ENCODE results near the gene SRGAP1.

Gene SRGAP1

GRCh38 chr12:63912651-63913050 lies 68.2 kb downstream of the SRGAP1 start:
- DNase-seq: no peak

GRCh38 chr12:63913929-63914328 lies 69.4 kb downstream of the SRGAP1 start:
- peak in 1 of 2 experiments; percentile 27 for DNase-seq

DNA sequence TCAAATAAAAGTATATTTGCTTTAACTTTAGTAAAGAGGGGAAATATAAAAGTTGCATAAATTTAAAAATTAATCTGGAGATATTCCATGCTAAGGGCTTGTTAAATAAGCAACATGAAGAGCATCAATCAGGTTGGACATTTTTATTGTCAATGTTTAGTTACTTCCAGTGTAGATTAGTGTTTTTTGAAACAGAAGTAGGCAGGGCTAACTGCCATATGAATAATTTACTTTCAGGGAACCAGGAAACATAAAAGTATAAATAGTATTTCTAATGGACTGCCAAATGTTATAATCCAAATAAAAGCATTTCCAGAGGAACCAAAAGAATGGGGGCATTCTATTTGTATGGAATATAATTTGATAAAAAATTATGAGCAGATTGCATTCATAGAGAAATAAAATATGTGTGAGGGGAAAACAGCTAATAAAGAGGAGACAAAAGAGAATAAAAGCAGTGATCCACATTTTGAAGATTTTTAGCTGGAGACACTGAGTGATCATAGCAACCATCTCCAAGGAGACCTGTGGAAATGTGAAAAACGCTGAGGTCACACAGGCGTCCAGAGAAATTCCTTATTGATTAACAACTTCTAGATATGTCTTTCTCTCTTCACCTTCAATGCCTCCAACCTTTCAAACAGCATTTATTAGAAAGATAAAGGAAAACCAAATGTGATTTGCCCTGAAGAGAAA lies 70.8 kb downstream of the SRGAP1 start:
- no peak for DNase-seq

DNA sequence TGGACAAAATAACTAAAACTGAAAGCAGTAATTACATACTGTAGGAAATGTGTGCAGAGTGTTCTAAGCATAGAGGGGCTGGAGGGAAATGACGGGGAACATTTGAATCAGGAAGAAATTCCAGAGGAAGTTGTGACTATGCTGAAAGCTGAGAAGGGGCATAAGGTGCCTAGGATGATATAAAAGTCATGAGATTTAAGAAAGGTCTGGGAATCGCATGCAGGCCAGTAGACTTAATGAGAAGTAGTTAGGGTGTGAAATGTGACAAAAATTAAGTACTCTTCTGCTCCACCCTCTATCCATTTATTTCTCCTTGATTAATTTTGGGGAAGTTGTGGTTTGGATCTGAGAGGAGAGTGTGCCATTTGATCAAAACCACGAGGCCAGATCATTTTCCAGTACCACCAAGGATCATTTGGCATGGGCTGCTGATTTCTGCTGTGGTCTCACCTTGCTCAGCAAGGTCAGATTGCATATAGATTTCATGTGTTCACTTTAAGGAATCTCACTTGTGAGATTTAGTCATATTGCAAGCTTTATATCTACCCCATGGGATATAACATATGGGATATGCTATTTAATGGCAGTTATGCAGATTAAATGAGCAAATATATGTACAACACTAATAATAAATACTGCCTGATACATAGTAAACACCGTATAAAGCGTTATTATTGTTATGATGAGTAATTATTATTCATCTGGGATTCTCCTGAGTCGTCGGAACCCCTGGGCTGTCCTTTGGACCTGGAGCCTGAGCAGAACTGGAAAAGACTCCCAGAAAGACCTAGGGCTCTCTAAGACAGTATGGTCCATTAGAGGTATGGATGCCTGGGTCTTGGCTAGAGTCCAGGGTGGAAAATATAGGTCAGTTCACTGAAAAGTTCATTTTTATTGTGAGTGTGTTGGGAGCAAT lies 72.3 kb downstream of the SRGAP1 start:
- DNase-seq: no peak

- DNase-seq: no peak
These were observed 73.0 kb downstream of the SRGAP1 start for GRCh38 chr12:63917477-63917862.

- peak; percentile 57 to 65 for DNase-seq
These were observed 73.6 kb downstream of the SRGAP1 start for GRCh38 chr12:63917864-63918799.

GRCh38 chr12:63918800-63919300 lies 74.3 kb downstream of the SRGAP1 start:
- peak in 1 of 2 experiments; percentile 25 for DNase-seq

DNA sequence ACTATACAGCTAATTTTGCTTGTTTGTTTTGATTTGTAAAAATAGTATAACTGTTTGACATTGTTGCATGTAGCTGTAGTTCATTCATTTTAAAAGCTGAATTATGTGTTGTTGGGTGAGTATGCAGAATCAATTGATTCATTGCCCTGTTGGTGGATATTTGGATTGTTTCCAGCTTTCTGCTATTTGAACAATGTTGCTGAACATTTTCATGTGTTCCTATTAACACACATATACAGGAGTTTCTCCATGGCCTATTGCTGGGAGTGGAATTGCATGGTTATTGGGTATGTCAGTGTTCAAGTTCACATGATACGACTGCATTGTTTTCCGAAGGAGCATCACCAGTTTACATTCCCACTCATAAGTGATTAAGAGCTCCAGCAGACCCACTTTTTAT lies 75.3 kb downstream of the SRGAP1 start:
- no peak for DNase-seq

DNA sequence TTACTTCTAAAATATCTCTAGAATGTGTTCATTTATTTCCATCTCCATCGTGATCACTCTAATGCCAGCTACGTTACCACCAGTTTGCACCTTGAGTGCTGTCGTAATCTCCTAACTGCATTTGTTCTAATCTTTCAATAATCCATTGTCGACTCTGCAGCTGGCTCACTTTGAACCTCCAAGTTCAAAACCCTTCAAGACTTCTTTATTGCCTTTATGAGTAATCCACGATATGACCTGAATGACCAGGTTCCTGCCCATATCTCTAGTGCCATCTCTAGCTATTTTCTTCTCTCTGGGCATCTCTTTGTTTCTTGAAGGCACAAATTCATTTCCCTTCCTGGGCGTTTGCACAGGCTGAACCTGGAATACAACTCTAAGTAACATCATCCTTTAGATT lies 76.7 kb downstream of the SRGAP1 start:
- no peak for DNase-seq

- DNase-seq: no peak
These were observed 78.0 kb downstream of the SRGAP1 start for GRCh38 chr12:63922474-63922873.

- DNase-seq: no peak
These were observed 80.3 kb downstream of the SRGAP1 start for GRCh38 chr12:63924781-63925180.

DNA sequence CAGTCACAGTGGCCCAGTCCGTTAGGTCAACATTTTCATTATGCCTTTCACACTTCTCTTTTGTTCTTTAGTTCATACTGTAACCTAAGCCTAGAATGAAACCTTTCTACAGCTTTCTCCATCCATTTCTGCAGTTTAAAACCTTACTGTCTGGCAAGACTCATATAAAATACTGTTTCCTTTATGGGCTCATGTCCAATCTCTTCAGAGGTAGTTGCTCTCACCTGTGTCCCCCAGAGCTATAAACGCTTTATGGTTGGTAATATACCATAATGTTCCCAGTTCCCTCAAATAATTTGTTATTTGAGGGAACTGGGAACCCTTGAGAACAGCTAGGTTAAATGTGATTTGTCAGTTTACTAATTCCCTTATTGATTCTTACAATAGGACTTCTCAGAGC lies 83.0 kb downstream of the SRGAP1 start:
- DNase-seq: no peak

GRCh38 chr12:63928305-63928704 lies 83.8 kb downstream of the SRGAP1 start:
- DNase-seq: peak in 1 of 2 experiments; percentile 27

- DNase-seq: no peak
These were observed 84.9 kb downstream of the SRGAP1 start for GRCh38 chr12:63929426-63929825.

GRCh38 chr12:63930971-63931370 lies 86.5 kb downstream of the SRGAP1 start:
- DNase-seq: no peak

- DNase-seq: no peak
These were observed 87.2 kb downstream of the SRGAP1 start for GRCh38 chr12:63931703-63932102.

DNA sequence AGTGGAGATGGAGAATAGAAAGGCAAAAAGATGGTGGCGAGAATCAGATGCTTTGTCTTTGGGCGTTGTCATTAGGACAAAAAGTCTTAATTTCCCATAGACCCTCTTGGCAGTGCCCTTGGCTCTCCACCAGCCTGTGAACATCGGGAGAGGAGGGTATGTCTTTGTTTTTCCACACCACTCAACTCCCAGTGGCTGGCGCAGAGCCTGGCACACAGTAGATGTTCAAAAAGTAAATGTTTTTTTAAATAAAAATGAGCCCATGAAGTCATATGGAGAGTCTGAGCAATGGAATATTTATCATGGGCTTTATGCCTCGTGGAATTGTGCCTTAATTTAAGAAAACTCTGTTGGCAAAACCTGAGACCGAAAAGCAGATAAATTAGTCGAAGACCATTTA lies 90.4 kb downstream of the SRGAP1 start:
- DNase-seq: no peak

DNA sequence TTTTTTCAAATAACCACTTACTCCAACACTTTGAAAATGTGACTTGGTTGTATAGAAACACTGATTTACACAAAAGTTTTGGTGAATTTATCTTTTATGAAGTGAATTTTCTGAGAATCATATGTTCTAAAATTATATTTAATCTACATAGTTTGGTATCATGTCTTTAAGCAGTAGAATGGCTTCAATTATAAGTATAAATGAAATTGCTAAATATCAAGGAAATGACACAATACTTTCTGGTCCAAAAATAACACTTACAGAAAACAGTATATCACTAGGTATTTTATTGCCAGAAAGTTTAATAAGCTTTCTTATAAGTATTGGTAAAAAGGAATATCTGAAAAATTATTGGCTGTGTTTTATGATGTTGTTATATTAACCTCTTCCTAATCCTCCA lies 90.9 kb downstream of the SRGAP1 start:
- no peak for DNase-seq

DNA sequence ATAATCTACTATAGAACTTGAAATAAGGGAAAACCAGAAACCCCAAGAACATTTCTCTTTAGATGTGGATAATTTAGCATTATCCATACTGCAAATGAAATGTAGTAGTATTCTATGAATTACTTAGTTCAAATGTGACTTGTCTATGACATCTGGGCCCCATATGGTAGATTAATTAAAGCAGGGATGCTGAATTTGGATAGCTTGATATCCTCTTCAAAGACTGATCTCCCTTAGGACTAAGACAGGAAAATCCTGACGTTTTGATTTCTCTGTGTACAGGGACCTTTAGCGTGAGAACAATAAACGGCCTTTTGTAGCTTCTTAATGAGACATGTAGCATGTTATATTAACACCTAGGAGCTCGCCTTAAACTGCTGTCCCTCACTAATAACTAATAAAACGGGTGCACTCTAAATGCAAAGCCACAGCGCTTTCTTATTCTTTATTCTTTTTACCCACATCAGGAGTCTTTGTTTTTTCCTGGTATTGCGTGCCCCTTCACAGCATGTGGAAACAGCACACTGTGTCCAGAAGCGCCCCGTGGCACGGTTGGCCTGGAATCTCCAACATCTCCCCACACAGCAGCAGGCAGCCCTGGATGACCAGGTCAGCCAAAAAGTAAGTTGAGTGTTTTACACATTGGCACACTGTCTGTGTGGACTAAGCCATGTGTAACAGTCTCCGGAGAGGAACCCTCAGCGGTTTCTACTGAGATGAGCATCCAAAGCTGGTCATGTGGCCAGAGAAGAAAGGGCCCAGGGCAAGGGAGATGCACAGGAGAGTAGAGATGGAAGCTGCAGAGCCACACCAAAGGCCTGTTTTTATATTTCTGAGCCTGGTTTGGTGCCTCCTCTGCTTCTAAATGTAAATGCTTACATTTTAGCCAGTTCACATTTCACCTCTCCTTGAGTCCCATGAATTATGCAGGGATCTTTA lies 93.1 kb downstream of the SRGAP1 start:
- no peak for DNase-seq

- DNase-seq: peak; percentile 83 to 84
These were observed 96.0 kb downstream of the SRGAP1 start for GRCh38 chr12:63940310-63941005.
